ENCODE results near the gene ARL6IP4. TPM values are rescaled to one million over a fixed set of nuclear protein-coding genes. Genes with fewer than 3 reads are reported as not detected.

The ARL6IP4 gene
- total RNA-seq, 4 donors from 2014 or later: 197 to 338 (median 251) TPM

- H3K27ac ChIP-seq: peak overlapping the region in 2 of 4 donors; percentile 63 to 66
- peaks cover 0 to 53% (median 33%) of the 10 kb centered on the region in 4 donors for H3K4me1 ChIP-seq
- WGBS, 2 donors: 53 to 54% methylated on average over 25 to 27 of the region's 27 CpGs
- H3K27me3 ChIP-seq: no peaks in the 10 kb centered on the region
- no peaks in the 10 kb centered on the region for H3K36me3 ChIP-seq
- no peaks in the 10 kb centered on the region for H3K9me3 ChIP-seq
- H3K4me3 ChIP-seq: no peak overlapping the region
- no peak for DNase-seq (ENCODE audit: low spot score in 2 of 2)
- TF ChIP-seq CTCF (IDR thresholded peaks at IDR 0.05) (no peak), EP300 (IDR thresholded peaks at IDR 0.05) (no peak), POLR2A (IDR thresholded peaks at IDR 0.05) (no peak)
These were observed 30.4 kb upstream of the ARL6IP4 start for GRCh38 chr12:122949816-122950675.

- peaks cover 0 to 40% (median 27%) of the 10 kb centered on the region in 4 donors for H3K4me1 ChIP-seq
- H3K27me3 ChIP-seq: no peaks in the 10 kb centered on the region
- no peaks in the 10 kb centered on the region for H3K9me3 ChIP-seq
- peak overlapping the region in 2 of 4 donors; percentile 44 to 47 for H3K27ac ChIP-seq
- no peak for DNase-seq (ENCODE audit: low spot score in 2 of 2)
- H3K36me3 ChIP-seq: peaks cover 0 to 4% (median 0%) of the 10 kb centered on the region in 3 donors
- TF ChIP-seq CTCF (IDR thresholded peaks at IDR 0.05) (no peak), POLR2A (IDR thresholded peaks at IDR 0.05) (no peak), EP300 (IDR thresholded peaks at IDR 0.05) (no peak)
- WGBS, 2 donors: 72 to 73% methylated on average over 9 of the region's 9 CpGs
- H3K4me3 ChIP-seq: no peak overlapping the region
These were observed 29.1 kb upstream of the ARL6IP4 start for GRCh38 chr12:122951406-122951805.

GRCh38 chr12:122951979-122952892 lies 28.2 kb upstream of the ARL6IP4 start:
- WGBS, 2 donors: 69 to 70% methylated on average over 12 of the region's 12 CpGs
- peaks cover 0 to 32% (median 19%) of the 10 kb centered on the region in 4 donors for H3K4me1 ChIP-seq
- H3K27ac ChIP-seq: peak overlapping the region in 3 of 4 donors; percentile 25 to 47 (median 44)
- peak; percentile 62 to 77 for DNase-seq (ENCODE audit: low spot score in 2 of 2)
- H3K4me3 ChIP-seq: no peak overlapping the region
- peaks cover 0 to 8% (median 0%) of the 10 kb centered on the region in 3 donors for H3K36me3 ChIP-seq
- no peaks in the 10 kb centered on the region for H3K9me3 ChIP-seq
- no peaks in the 10 kb centered on the region for H3K27me3 ChIP-seq
- peak; percentile 83 to 94 (median 88) for TF ChIP-seq CTCF (IDR thresholded peaks at IDR 0.05)
- TF ChIP-seq EP300 (IDR thresholded peaks at IDR 0.05): no peak
- TF ChIP-seq POLR2A (IDR thresholded peaks at IDR 0.05): no peak

- no peak for DNase-seq (ENCODE audit: low spot score in 2 of 2)
- 44 to 62% methylated on average over 8 of the region's 8 CpGs for WGBS, 2 donors
- Histone ChIP-seq H3K9me3 (no peaks in the 10 kb centered on the region), H3K4me3 (no peak overlapping the region), H3K36me3 (peaks cover 0 to 28% (median 0%) of the 10 kb centered on the region in 3 donors), H3K27ac (no peak overlapping the region), H3K4me1 (peaks cover 0 to 9% (median 4%) of the 10 kb centered on the region in 4 donors), H3K27me3 (no peaks in the 10 kb centered on the region)
- TF ChIP-seq EP300 (IDR thresholded peaks at IDR 0.05): no peak
- no peak for TF ChIP-seq CTCF (IDR thresholded peaks at IDR 0.05)
- TF ChIP-seq POLR2A (IDR thresholded peaks at IDR 0.05): no peak
These were observed 25.3 kb upstream of the ARL6IP4 start for GRCh38 chr12:122955156-122955555.
